Stimulated activated CD8-positive, alpha-beta memory T cell treated with anti-CD3 and anti-CD28 coated beads, Interleukin-7, amount 100 ng/mL, for 1 hour (primary cell): ENCODE data around the gene PDK2.

ENCODE experiments used
- DNase-seq, 2 donors: peaks; one replicate each; pipeline ENCODE4 v3.0.0-alpha.2; 2020; ENCODE audit warnings: low read depth in 2 of 2

PDK2 gene

GRCh38 chr17:50135316-50136095, 40.4 kb downstream of the PDK2 start:
- DNase-seq: no peak

- no peak for DNase-seq
Measured at GRCh38 chr17:50136096-50136687, 41.0 kb downstream of the PDK2 start.

GRCh38 chr17:50137042-50137441, 41.9 kb downstream of the PDK2 start:
- DNase-seq: no peak

- no peak for DNase-seq
Measured at GRCh38 chr17:50139185-50139783, 44.1 kb downstream of the PDK2 start.

GRCh38 chr17:50139950-50140885, 45.1 kb downstream of the PDK2 start:
- peak in 1 of 2 donors; percentile 77 for DNase-seq

- no peak for DNase-seq
Measured at GRCh38 chr17:50141026-50141744, 46.0 kb downstream of the PDK2 start.

GRCh38 chr17:50141745-50142110, 46.6 kb downstream of the PDK2 start:
- DNase-seq: no peak

GRCh38 chr17:50143461-50144176, 48.5 kb downstream of the PDK2 start:
- no peak for DNase-seq

- no peak for DNase-seq
Measured at GRCh38 chr17:50144355-50144754, 49.2 kb downstream of the PDK2 start.

- DNase-seq: no peak
Measured at GRCh38 chr17:50144845-50145531, 49.8 kb downstream of the PDK2 start.

GRCh38 chr17:50145532-50146229, 50.5 kb downstream of the PDK2 start:
- no peak for DNase-seq

GRCh38 chr17:50146230-50146926, 51.2 kb downstream of the PDK2 start:
- DNase-seq: no peak

GRCh38 chr17:50146927-50147665, 51.9 kb downstream of the PDK2 start:
- no peak for DNase-seq

- DNase-seq: no peak
Measured at GRCh38 chr17:50147841-50148225, 52.7 kb downstream of the PDK2 start.

GRCh38 chr17:50148226-50149090, 53.3 kb downstream of the PDK2 start:
- DNase-seq: peak; percentile 53 to 54

GRCh38 chr17:50149091-50149416, 53.9 kb downstream of the PDK2 start:
- DNase-seq: no peak
